NCI-H187 (cell line): ENCODE data around the gene UCP2.

Experiments
- DNase-seq, 2 experiments: peaks; one replicate each; lab custom pipeline; 2025; lab: John Stamatoyannopoulos, UW

Gene UCP2, protein sequence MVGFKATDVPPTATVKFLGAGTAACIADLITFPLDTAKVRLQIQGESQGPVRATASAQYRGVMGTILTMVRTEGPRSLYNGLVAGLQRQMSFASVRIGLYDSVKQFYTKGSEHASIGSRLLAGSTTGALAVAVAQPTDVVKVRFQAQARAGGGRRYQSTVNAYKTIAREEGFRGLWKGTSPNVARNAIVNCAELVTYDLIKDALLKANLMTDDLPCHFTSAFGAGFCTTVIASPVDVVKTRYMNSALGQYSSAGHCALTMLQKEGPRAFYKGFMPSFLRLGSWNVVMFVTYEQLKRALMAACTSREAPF

DNA sequence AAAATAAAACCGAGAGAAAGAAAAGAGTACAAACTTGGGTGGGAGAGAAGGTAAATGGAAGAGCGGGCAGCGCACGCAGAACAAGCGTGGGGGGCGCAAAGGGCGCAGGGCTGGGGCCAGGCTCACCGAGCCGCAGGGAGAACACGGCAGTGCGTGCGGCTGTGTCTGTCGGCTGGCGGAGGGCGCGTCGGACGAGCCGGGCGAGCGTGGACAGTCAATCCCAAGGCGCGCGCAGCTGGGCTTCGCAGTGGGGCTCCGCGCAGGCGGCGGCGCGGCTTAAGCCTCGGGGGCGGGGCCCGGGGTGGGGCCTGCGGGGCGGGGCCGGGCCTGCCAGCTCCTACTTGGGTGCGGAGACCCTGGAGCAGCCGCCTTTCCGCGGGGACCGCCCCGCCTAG, at the start of gene UCP2:
TSS of gene UCP2 (minus strand) at position 249 of the 395 bp plus-strand sequence. CDS start 4,465 bp downstream, outside the sequence.
- peak in 1 of 2 experiments; percentile 79 for DNase-seq

DNA sequence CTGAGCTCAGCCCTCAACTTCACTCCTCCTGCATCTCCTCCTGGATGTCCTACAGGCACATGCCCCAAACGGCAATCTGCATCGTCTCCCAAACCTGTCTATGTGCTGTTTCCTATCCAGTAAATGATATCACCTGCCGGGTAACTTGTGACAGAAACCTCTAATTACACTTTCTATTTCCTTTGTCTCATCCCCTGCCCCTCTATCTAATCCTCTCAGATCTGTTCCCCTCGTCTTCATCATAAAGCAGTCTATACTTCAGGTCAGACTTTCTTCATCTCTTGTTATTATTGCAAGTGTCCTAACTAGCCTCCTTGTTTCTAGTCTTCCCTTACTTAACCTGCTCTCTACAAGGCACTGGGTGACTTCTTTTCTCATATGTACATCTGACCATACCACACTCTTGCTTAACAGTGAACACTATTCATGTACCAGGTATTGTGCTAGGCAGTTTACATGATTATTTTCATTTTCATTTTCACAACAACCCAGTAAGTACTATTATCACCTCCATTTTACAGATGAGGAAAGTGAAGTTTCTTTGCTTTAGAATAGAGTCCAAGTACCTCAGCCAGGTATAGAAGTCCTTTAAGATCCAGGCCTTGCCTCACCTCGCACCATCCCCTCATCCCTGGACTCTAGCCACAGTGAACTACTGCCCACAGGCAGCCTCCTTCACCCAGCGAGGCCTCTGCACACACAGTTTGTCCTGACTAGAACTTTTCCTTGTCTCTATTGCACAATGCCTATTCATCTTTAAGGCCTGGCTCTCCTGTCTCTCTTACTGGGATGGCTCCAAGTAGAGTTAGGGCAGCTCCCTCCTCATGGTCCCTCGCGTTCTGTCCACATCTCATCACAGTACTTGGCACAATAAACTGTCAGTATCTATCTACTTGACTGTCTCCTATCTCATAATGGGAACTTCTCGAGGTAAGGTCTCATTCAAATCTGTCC, 48.4 kb upstream of the UCP2 start:
- DNase-seq, result no peak

DNA sequence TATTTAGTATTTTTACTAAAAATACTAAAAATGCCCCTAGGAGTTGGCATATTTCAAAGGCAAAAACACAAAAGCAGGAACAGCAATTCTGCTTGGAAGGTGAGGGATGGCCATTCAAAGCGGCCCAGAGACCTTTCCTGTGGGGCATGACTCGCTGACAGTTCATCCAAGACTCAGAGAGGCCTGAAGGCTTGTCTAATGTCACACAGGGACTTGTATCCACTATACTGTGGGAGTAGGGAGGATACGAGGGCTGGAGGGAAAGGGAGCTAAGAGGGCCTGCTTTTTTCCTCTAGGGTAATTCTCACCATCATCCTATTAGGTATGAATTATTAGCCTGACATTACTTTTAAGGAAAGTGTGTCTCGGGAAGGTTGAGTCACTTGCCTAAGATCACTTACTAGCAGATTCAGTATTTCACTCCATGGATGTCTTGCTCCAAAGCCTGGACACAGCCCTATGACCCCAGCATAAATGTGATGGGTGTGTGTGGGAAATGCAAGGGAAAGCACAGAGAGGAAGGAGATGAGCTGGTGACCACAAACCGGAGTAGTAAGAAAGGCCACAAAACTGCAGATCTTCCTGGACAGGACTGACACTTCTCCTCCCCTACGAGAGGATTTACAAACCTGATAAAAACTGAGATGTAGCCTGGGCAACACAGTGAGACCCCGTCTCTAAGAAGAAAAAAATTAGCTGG, 43.0 kb upstream of the UCP2 start:
- no peak for DNase-seq

DNA sequence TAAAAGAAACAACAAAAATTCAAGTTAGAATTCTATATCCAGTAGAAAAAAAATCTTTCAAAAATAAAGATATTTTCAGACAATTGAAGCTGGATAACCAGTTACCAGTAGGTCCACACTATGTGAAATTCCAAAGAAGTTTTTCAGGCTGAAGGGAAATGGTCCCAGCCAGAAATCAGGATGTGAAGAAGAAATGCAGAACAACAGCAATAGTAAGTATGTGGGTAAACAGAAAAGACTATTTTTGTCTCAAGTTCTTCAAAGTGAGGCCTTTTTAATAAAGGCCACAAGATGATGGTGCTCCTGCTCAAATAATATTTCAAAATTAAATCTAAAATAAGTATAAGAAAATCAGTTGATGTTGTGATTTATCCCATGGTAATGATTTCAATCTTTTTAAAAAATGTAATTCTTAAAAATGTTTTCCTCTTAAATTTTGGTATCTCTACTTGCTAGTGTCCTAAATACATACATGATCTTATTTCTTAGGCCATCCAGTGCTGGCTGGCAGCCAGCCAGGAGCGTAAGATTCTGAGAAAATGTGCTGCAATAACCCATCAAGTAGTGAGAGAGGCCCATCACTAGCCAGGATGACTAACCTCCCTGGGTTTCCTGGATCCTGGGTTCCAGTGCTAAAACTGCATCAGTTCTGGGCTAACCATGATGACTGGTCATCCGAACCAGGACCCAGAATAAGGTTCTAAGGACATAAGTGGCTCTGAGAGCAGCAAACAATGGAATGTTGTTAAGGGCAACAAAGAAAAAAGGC, 41.8 kb upstream of the UCP2 start:
- no peak for DNase-seq

DNA sequence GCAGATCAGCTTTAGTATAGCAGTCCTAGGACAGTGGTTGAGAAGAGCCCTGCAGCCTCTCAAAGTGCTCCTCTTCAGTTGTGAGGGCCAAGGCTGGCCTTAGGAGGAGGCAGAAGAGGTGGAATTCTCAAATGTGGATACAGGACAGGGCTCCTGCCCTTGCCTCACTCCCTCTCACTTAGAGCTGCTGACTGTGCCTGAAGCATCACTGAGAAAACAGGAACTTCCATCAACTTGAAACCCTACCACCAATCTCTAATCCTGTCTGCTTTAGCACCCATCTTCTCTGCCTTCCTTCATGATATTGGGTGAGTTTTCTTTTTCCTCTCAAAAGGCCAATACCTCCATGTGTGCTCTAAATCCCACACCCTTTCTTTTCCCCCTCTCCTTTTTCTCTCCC, 40.6 kb upstream of the UCP2 start:
- DNase-seq, result no peak

DNA sequence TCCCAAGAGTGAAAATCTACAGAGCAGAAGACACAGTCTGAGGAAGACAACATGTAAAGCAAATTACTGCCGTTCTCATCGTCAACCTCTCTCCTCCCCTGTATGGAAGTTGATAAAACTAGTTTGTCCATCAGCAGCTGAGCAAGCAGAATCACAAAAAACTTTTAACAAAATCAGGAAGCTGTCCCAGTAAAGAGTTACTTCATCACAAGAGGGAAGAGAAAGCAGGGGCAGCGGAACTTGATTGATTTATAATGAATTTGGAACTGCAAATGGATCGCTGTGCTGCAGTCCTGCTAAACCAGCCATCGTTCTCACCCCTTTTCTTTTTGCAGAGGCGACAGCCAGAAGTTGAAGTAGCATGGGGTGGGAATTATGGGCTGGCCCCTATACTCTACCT, 39.9 kb upstream of the UCP2 start:
- no peak for DNase-seq

DNA sequence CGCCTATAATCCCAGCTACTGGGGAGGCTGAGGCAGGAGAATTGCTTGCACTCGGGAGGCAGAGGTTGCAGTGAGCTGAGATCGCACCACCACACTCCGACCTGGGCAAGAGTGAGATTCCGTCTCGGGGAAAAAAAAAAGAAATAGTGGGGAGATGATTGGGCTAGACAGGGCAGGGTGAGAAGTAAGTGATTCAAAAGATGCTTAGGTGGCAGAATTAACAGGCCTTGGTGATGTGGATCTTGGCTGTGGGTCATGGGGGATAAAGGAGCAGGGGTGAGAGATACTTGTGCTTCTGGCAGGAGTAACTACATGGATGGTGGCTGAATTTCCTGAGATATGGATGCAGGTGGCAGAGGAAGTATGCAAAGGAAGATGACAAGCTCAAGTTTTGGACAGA, 39.4 kb upstream of the UCP2 start:
- no peak for DNase-seq

DNA sequence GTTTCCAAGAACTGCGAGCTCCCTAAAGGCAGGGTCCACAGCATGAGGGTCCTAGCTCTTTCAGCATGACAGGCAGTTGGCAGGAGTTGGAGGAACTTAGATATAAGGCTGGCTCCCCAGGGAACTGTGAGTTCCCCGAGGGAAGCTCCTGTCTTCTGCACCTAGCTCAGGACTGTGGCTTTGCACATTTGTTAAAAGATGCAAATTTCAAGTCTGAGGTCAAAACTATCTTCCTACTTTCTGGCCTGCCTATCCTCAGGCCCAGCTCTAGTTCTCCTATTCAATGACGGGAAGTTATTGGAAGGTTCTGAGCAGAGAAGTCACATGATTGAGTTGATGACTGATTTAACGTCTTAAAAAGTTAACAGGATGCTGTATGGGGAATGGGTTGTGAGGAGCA, 37.9 kb upstream of the UCP2 start:
- no peak for DNase-seq

DNA sequence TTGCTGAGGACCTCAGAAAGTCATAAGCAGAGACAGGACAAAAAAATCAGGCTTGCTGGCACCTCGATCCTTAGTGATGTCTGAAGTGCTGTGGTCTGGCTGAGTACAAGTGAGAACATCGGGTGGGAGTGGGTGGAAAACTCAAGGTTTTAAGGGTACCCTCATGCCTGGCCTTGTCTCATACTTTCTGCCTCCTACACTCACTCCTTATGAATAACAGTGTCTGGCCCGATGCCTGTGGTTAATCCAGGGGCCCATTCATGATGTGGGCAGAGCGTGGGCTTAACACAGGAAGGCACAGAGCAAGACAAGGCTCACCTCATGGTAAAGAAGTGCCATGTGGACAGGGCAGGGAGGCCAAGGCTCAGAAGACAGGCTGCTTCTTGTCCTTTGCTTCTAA, 37.2 kb upstream of the UCP2 start:
- no peak for DNase-seq

DNA sequence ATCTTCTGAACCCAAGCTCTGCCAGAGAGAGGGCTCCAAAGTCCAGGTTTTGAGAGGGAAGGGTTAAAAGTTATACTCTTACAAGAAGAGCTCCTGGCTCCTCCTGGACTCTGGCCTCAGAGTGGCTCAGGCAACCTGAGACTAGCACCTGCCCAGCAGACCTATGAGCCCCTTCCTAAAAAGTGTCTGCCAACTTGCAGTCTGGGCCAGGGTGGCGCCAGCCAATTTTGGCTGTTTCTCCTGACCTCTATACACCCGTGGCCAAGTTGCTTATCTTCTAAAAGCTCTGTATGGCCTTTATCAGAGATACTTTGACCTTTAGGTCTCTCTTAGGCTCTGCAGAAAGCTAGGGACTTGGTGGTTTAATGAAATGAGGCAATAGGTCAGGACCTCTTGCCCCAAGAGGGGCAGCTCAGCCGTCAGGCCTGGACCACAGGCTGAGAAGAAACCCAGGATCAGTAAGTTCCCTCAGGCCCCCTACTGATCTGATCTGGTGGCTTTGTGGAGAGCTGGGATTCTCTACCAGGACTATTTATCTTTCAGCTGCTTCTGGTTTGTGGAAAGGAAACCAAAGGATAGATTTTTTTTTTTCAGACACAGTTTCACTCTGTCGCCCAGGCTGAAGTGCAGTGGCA, 36.6 kb upstream of the UCP2 start:
- DNase-seq, result no peak

DNA sequence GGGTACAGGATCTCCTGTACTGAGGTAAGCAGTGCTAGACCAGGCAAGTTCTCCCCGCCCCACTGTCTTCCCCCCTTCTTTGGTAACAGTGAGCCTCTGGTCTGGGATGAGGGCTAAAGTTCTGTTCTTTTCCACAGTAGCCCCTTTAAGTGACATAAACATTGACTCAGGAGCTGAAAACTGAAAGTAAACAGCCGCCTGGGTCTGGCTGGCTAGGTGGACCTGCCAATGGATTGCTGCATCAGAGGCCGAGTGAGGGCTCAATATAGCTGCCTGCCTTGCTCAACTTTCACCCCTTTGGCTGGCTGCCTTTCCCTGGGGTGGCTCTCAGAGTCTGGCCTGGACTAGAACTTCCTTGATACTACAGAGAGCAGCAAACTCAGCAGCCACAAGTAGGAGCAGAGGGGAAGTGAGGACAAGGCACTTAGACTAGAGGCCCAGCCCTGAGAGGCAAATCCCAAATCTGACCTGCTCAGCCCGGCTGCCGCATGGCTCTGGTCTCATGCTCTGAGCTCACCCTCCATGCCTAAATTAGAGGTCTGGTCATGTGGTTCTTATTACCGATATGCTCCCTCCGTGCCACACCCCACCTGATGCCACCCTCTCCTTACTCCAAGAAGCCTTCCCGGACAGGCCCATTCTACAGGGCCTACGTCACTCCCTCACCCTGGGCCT, 35.8 kb upstream of the UCP2 start:
- no peak for DNase-seq

DNA sequence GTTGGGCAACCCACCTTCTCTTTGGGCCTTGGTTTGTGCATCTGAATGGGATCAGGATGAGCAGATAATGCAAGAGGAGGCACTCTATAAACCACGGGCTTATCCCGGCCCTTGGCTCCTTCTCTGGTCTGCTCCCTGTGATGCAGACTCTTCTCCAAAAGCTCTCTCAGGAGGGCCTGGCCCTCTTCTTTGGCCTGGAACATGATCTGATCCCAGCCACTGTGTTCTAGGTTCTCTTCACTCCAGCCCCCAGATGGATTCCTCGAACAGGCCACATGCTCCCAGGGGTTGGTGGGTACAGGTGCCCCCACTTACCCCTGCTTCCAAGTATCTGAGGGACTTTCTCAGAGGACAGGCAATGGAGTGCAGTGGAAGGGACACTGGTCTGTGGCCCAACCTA, 35.0 kb upstream of the UCP2 start:
- DNase-seq, result no peak

DNA sequence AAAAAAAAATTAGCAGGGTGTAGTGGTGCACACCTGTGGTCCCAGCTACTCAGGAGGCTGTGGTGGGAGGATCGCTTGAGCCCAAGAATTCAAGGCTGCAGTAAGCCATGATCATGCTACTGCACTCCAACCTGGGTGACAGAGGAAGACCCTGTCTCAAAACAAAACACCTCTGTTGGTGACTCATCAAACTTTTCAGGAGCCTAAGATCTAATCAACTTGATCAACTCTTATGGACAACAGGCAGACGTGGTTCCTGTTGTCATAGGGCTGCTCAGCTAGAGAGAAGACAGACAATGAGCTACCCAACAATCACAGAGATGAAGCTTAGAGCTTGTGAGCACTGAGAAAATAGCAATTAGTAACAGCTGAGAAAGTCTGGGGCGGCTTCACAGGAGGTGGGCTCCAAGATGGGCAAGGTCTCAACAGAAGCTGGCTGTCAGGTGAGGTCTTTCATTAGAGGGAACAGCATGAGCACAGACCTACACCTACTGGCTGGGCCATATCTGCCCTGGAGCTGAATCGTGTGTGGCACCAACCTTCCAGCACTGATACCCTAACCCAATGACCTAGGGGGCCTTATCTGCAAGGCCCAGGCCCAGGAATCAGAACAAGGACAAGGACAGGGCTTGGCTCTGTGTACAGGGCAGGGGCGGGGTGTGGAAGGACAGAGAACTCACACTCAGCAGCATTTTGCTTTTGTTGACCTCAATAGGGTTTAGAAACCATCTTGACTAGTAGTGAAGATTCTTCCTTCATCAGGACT, 33.5 kb upstream of the UCP2 start:
- DNase-seq, result no peak

DNA sequence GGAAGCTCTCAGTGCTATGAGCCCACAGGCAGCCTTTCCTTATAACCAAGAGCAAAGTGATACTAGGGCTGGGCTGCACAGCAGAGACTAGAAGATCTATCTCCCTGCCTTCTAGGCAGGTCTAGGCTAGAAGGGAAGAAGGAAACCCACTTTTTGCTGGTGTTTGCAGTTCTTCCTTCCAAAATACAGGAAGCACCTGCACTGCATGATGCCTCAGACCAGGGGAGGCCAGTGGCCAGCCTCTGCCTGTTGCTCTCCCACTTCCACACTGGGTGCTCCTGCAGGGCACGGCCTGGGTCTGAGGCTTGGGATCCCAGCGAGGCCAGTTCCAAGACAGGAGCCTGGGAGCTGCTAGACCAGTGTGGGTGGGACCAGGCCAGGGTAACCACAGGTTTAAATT, 32.2 kb upstream of the UCP2 start:
- no peak for DNase-seq

DNA sequence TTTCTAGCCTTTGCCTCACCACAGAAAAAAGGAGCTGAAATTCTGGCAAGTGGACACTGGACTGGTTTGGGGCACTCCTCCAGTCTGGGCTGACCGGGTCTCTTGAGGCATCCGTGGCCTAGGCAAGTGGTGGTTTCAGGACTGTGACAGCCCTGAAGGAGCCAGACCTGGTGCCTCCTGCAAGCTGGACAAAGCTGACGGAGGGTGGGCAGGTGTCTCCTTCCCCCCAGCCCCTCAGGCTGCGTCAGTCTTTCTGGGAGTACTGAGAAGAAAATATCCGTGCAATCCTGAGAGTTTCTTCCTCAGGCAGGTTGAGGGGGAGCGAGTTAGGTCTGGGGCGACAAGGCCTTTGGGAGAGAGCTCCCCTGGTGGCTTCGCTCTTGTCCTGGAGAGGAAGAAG, 30.5 kb upstream of the UCP2 start:
- DNase-seq, result no peak

DNA sequence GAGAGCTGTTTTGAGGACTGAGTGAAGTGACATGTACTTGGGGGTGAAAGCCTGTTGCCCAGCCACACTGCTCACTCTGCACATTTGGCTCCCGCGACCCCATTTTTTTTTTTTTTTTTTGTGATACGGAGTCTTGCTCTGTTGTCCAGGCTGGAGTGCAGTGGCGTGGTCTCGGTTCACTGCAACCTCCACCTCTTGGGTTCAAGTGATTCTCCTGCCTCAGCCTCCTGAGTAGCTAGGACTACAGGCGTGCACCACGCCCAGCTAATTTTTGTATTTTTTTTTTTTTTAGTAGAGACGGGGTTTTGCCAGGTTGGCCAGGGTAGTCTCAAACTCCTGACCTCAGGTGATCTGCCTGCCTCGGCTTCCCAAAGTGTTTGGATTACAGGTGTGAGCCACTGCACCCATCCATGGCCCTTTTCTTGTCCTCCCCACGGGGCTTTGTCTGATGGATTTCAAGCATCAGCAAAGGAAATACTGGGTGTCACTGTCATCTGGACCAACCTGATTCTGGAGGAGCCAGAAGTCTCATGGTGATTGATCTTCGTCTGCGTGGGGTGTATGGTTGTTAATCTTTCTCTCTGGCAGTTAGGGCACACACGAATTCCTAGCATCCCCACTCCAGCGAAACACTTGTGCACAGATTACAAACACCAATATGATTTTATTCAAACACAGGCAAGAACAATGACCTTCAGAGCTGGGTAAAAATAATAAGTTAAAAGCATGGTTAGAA, 29.6 kb upstream of the UCP2 start:
- no peak for DNase-seq

DNA sequence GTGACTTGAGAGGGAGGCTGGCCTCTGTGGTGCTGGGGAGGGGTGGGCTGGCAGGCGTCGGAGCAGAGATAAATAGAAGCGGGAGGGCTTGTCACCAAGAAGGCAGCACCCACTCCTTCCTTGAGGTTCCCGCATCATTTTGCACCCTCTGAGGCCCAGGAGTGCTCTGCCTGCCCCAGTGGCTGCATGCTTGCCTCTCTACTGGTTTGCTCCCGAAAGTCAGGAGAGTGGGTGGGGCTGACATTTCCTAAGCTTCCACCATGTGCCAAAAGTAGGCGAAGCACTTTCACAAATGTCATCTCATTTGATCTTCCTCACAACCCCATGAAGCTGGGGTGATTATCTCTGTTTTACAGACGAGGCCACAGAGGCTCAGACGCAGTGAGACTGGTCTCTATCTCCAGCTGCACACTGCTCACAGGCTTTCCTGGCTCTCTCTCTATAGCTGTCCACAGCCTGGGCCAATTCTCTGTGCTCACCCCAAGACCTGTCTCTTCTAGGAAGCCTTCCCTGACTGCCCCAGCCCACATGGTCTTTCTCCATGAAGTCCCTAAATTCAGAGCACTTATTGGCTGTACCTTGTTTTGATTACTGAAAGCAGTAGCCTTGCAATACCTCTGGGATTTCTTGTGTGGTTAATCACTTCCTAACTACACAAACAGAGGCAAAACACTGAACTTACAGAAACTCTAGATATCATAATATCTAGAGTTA, 28.9 kb upstream of the UCP2 start:
- DNase-seq, result no peak
